HS-5 (cell line): ENCODE measurements around the gene SORBS1.

Source experiments
- DNase-seq: peaks from one replicate; pipeline ENCODE4 v3.0.0-alpha.2; 2012; ENCODE audit warnings: low read depth

The SORBS1 gene

GRCh38 chr10:95346715-95347401 is 214.3 kb downstream of the SORBS1 start:
- no peak for DNase-seq

GRCh38 chr10:95343573-95343972 is 217.6 kb downstream of the SORBS1 start:
- DNase-seq, result no peak

- peak; percentile 5 for DNase-seq
Observed at GRCh38 chr10:95341716-95342130, 219.4 kb downstream of the SORBS1 start.

GRCh38 chr10:95339863-95340262 is 221.3 kb downstream of the SORBS1 start:
- DNase-seq, result no peak

- DNase-seq, result no peak
Observed at GRCh38 chr10:95337423-95338160, 223.6 kb downstream of the SORBS1 start.

GRCh38 chr10:95336702-95337101 is 224.5 kb downstream of the SORBS1 start:
- DNase-seq, result no peak

GRCh38 chr10:95335933-95336699 is 225.1 kb downstream of the SORBS1 start:
- no peak for DNase-seq

GRCh38 chr10:95334805-95335144 is 226.4 kb downstream of the SORBS1 start:
- DNase-seq, result no peak

- DNase-seq, result peak; percentile 66
Observed at GRCh38 chr10:95333997-95334804, 227.0 kb downstream of the SORBS1 start.

- no peak for DNase-seq
Observed at GRCh38 chr10:95332666-95333249, 228.4 kb downstream of the SORBS1 start.

- DNase-seq, result no peak
Observed at GRCh38 chr10:95331596-95332130, 229.5 kb downstream of the SORBS1 start.

GRCh38 chr10:95330966-95331453 is 230.2 kb downstream of the SORBS1 start:
- no peak for DNase-seq

- DNase-seq, result no peak
Observed at GRCh38 chr10:95329296-95329695, 231.9 kb downstream of the SORBS1 start.

GRCh38 chr10:95328013-95328412 is 233.2 kb downstream of the SORBS1 start:
- no peak for DNase-seq

- no peak for DNase-seq
Observed at GRCh38 chr10:95327367-95327766, 233.8 kb downstream of the SORBS1 start.

GRCh38 chr10:95326396-95326795 is 234.8 kb downstream of the SORBS1 start:
- no peak for DNase-seq

GRCh38 chr10:95325863-95326262 is 235.3 kb downstream of the SORBS1 start:
- DNase-seq, result no peak

GRCh38 chr10:95324436-95325268 is 236.5 kb downstream of the SORBS1 start:
- DNase-seq, result no peak

- no peak for DNase-seq
Observed at GRCh38 chr10:95321554-95322301, 239.4 kb downstream of the SORBS1 start.

- no peak for DNase-seq
Observed at GRCh38 chr10:95319239-95319638, 241.9 kb downstream of the SORBS1 start.
